ENCODE data around the gene WSCD2.

- TF ChIP-seq EZH2 (IDR thresholded peaks at IDR 0.05; ENCODE audit: insufficient read depth, poor library complexity, severe bottlenecking) (no peak), EZH2phosphoT487 (IDR thresholded peaks at IDR 0.05; ENCODE audit: insufficient read depth, low read depth) (no peak)
These were observed 64.4 kb downstream of the WSCD2 start for GRCh38 chr12:108193493-108193892.
